ENCODE results near the gene DDIT3.

DNA sequence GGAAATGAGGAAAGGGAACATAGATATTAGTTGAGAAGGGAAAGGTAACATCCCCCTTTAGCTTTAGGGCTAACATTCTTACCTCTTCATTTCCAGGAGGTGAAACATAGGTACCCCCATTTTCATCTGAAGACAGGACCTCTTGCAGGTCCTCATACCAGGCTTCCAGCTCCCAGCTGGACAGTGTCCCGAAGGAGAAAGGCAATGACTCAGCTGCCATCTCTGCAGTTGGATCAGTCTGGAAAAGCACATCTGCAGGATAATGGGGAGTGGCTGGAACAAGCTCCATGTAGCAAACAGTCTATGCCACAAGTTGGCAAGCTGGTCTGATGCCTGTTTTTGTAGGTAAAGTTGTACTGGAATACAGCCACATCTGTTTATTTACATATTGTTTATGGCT, 3.1 kb downstream of the DDIT3 start:
- TF ChIP-seq ZZZ3 (CRISPR knock-in tag; IDR thresholded peaks at IDR 0.05; ENCODE audit: borderline replicate concordance) (no peak), YY1 (IDR thresholded peaks at IDR 0.05; ENCODE audit: insufficient read depth, insufficient replicate concordance, low read depth, low read length) (no peak), RAD21 (CRISPR knock-in tag; IDR thresholded peaks at IDR 0.05) (no peak), ZNF282 (IDR thresholded peaks at IDR 0.05; ENCODE audit: partially characterized antibody) (no peak), SP2 (CRISPR knock-in tag; IDR thresholded peaks at IDR 0.05) (no peak), THAP11 (CRISPR knock-in tag; IDR thresholded peaks at IDR 0.05) (no peak), TCF7 (IDR thresholded peaks at IDR 0.05; ENCODE audit: low read depth) (no peak), CEBPB (IDR thresholded peaks at IDR 0.05; ENCODE audit: borderline replicate concordance, low read depth, low read length) (no peak)
- TF ChIP-seq, protein P1, sequence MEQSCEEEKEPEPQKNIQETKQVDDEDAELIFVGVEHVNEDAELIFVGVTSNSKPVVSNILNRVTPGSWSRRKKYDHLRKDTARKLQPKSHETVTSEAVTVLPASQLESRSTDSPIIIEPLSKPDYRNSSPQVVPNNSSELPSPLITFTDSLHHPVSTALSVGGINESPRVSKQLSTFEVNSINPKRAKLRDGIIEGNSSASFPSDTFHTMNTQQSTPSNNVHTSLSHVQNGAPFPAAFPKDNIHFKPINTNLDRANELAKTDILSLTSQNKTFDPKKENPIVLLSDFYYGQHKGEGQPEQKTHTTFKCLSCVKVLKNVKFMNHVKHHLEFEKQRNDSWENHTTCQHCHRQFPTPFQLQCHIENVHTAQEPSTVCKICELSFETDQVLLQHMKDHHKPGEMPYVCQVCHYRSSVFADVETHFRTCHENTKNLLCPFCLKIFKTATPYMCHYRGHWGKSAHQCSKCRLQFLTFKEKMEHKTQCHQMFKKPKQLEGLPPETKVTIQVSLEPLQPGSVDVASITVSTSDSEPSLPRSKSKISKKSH (CRISPR knock-in tag; IDR thresholded peaks at IDR 0.05; ENCODE audit: borderline replicate concordance): no peak
- TF ChIP-seq, protein P2, sequence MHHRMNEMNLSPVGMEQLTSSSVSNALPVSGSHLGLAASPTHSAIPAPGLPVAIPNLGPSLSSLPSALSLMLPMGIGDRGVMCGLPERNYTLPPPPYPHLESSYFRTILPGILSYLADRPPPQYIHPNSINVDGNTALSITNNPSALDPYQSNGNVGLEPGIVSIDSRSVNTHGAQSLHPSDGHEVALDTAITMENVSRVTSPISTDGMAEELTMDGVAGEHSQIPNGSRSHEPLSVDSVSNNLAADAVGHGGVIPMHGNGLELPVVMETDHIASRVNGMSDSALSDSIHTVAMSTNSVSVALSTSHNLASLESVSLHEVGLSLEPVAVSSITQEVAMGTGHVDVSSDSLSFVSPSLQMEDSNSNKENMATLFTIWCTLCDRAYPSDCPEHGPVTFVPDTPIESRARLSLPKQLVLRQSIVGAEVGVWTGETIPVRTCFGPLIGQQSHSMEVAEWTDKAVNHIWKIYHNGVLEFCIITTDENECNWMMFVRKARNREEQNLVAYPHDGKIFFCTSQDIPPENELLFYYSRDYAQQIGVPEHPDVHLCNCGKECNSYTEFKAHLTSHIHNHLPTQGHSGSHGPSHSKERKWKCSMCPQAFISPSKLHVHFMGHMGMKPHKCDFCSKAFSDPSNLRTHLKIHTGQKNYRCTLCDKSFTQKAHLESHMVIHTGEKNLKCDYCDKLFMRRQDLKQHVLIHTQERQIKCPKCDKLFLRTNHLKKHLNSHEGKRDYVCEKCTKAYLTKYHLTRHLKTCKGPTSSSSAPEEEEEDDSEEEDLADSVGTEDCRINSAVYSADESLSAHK (CRISPR knock-in tag; IDR thresholded peaks at IDR 0.05; ENCODE audit: borderline replicate concordance): no peak
- TF ChIP-seq, protein P3, sequence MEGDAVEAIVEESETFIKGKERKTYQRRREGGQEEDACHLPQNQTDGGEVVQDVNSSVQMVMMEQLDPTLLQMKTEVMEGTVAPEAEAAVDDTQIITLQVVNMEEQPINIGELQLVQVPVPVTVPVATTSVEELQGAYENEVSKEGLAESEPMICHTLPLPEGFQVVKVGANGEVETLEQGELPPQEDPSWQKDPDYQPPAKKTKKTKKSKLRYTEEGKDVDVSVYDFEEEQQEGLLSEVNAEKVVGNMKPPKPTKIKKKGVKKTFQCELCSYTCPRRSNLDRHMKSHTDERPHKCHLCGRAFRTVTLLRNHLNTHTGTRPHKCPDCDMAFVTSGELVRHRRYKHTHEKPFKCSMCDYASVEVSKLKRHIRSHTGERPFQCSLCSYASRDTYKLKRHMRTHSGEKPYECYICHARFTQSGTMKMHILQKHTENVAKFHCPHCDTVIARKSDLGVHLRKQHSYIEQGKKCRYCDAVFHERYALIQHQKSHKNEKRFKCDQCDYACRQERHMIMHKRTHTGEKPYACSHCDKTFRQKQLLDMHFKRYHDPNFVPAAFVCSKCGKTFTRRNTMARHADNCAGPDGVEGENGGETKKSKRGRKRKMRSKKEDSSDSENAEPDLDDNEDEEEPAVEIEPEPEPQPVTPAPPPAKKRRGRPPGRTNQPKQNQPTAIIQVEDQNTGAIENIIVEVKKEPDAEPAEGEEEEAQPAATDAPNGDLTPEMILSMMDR (CRISPR knock-in tag; IDR thresholded peaks at IDR 0.05): no peak

Measured in HepG2 (cell line).